Stimulated activated CD8-positive, alpha-beta memory T cell treated with anti-CD3 and anti-CD28 coated beads, Interleukin-7, amount 100 ng/mL, for 4 hours (primary cell): ENCODE measurements around the gene AGAP1.
"Not testable (repeated sequence)": the region's sequence is repeated elsewhere in the genome, so short reads cannot be mapped to it uniquely, and the experiment has no call there.

Source experiments
- DNase-seq, 2 donors: peaks; one replicate each; pipeline ENCODE4 v3.0.0-alpha.2; 2020; ENCODE audit warnings: low read depth in 2 of 2

The AGAP1 gene

DNA sequence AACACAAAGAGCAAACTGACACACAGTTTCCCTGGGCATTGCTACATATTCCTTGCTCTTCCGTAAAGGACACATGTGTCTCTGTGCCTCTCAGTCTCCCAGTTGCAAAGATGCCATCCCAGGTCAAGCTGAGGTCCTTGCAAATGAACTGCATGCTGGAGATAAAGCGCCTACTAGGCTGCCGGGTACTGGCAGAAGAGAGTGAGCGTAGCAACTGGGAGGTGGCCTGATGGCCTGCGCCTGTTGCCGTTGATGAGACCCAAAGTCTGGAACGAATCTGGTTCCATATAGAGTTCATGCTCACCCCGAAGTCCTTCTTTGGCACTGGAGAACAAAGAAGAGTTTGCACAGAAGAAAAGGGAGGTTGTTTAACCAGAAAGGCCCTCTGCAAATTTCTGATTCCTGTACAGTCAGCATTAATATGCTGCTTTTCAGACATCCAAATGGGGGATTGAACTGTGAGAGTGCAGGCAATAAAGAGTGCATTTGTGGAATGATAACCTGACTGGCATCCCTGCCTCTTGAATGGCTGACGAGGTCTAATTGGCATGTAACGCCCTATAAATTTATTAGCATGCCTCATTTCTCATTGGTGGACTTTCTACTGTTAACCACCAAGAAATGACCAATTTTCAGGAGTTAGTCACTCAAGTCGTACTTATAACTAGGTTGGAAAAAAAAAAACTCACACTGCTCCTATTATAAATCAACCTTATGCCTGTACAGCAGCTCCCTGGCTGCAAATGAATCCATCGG lies 595.6 kb downstream of the AGAP1 start:
- no peak for DNase-seq

DNA sequence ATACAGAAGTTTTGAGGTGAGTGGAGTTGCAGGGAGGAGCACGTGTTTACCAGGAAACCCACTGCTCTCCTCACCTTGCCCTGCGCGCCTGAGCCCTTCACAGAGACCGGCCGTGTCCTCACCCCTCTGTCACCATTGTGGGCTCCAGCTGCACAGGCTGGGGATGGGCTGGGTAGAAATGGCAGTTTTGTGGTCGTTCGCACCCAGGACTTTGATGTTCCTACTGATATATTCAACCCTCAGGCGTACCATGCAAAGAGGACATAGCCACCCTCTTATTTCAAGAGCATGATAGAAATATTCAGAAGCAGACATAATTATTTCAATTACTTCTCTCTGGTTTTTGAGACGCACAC lies 596.2 kb downstream of the AGAP1 start:
- no peak for DNase-seq

DNA sequence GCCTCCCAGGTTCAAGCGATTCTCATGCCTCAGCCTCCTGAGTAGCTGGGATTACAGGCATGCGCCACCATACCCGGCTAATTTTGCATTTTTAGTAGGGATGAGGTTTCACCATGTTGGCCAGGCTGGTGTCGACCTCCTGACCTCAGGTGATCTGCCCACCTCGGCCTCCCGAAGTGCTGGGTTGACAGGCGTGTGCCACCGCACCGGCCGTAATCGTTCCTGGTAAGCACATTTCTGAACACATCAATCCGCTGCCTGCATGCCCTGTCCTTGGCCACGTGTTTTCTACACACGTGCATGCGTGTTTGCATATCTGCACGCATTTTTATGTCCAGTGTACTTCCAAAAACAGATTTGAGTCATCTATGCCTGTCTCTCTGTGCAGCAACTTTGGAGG lies 597.0 kb downstream of the AGAP1 start:
- not testable (repeated sequence) for DNase-seq

DNA sequence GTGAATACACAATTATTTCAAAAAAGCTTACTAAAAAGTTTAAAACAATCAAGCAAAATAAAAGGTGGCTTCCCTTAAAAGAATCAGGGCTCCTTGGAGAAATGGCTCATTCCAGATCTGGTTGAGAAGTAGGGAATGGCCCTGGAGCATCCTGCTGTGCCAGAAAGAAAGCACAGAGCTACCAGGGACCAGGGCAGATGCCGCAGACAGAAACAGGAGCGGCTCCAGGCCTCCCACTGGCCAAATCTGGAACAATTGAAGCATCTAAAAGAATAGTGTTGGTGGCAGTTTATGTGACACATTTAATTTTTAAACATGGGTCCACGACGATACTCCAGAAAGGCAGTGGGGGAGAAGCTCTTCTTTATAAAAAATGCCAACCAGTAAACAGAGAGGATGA lies 598.9 kb downstream of the AGAP1 start:
- no peak for DNase-seq

DNA sequence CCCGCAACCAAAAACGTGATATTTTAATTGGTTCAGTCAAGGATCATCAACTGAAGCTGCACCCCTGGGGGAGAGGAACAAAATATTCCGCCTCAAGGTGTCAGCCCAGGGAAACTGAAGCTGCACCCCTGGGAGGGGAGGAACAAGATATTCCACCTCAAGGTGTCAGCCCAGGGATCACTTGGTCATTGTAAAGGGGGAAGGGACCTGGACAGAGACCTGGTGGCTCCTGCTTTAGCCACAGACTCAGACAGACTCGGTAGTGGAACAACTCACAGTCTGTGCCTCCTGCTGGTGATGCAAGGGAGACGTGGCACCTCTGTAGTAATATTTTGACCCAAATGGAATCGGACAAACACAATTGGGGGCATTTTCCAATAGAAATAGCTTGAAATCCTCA lies 599.3 kb downstream of the AGAP1 start:
- DNase-seq = no peak

DNA sequence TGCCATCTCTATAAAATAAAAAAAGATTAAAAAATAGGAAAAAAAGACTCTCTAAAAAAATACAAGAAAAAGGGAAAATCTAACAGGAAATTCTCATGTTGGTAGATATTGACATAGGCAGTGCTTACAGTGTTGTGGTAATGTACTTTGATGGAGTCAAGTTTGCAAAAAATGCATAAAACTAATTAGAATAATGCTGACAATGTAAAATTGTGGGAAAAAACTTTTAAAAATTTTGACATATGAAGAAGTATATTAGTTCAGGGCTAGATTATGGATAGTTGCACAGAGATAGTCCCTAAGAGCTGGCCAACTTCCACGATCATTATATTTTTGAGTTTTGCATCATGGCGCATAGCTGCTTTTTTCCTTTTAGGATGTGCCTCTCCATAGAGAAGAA lies 601.7 kb downstream of the AGAP1 start:
- no peak for DNase-seq

DNA sequence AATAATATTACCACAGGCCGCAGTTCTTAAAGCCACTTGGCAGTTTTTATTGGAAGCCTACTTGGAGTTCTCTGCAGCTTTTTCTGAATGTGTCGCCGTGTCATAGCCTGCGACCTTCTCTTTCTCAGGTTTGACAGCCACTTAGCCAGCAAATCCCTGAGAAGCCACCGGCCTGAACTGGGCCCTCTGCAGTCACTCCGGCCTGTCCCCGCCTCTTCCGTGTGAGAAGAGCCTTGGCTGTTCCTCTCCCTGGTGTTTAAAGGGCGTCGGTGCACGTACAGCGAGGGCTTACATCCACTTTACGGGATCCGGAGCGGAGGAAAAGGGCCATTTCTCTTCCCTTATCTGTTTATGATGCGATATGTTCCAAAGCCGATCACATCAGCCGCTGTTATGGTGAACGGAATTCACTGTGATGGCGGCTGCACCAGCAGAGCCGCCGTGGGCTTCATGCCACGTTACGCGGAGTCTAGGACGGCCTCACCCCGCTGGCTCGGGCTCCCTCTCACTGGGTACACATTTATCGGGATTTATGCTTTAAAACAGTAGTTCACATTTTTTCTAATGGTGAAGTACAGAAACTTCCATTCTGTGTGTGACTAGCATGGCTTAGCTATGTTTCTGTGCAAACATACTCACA lies 607.6 kb downstream of the AGAP1 start:
- no peak for DNase-seq

DNA sequence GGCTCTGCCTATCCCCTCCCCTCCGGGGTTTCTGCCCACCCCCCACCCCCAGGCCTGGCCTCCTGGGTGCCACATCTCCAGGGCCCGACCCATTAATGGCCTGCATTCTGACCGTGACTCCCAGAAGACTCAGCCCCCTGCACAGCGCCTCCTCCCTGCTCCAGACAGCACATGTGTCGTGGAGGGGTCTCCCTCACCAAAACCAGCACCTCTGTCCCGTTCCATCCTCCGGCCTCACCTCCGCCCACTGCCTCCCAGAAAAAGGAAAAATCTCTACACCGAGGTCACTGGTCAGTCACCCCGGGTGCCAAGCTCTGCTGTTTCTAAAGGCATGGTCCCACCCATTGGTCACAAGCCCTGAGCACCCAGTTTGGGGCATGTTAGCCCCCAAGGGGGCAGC lies 609.1 kb downstream of the AGAP1 start:
- DNase-seq = no peak

DNA sequence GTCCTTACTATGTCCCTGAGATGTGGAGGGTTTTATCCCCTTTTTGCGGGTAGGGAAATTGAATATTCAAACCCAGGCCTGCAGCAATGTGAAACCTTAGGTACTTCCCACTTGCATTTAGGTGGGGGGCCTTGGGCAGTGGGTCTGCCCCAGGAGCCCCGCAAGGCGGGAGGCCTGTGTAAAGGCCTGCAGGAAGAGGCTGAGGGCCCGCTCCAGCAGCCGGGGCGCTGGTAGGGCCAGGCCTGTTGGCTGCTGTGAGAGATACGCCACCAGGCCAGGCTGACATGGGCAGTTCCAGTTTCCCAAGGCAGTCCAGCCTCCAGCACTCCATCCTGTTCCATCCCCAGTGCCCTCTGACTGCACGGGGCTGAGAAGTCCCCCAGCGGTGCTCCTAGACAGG lies 610.1 kb downstream of the AGAP1 start:
- no peak for DNase-seq

DNA sequence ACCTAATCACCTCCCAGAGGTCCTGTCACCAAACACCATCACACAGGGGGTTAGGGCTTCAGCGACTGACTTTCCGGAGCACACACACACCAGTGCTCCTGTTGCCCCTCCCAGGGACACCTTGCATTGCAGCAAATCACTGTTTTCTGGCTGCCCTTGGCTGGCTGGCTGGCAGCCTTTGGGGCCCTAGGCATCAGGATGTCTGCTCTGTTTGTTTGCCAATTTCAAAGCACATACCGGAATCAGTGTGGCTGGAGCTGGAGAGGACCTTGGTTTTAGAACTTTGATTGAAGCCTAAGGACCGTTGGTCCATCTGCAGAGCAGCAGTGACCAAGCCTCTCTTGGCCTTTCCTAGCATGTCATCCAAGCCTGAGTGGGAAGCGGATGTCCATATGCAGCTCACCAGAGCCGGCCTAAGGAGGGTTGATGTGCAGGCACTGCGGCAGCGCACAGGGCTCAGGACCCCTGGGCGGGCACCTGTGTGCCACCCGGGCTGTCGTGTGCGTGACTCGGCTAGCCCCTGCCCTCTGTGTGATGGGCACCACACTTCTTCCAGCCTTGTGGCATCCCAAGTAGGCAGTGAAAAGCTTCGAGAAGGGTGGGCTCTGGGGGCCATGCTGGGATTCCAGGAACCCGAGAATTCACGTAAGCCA lies 612.2 kb downstream of the AGAP1 start:
- no peak for DNase-seq

DNA sequence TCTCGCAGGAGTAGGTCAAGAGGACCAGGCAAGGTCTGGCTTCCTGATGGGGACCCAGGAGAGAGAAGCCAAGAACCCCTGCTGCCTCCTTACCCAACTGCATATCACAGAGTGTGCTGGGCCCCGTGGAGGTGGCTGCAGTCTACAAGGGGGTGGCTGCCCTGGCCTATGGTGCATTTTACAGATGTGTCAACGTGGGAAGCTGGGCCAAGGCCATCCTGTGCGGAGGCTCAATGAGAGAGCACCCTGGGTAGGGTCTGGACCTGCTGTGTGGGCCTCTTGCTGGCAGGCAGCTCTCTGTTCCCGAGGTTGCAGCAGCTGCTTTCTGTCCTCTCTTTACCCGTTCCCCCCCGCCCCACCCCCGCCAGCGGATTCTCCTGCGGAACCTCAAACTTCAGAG lies 612.9 kb downstream of the AGAP1 start:
- DNase-seq = no peak

DNA sequence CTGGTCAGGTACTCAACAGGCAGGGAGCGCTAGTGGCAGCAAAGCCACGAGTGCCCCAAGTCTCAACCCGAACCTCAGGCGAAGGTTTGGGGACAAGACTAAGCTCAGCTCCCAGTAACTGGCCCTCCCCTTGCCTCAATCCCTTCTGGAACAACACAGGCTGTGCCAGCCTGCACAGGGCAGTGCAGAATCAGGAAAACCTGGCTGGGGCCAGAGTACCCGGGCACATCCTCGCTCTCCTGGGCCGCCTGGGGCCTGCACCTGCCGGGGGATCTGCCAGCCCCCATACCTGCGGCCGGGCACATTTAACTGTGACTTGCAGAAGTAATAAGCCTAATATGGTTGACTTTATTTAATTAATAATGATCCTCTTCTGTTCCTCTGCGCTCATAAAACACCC lies 613.7 kb downstream of the AGAP1 start:
- no peak for DNase-seq

DNA sequence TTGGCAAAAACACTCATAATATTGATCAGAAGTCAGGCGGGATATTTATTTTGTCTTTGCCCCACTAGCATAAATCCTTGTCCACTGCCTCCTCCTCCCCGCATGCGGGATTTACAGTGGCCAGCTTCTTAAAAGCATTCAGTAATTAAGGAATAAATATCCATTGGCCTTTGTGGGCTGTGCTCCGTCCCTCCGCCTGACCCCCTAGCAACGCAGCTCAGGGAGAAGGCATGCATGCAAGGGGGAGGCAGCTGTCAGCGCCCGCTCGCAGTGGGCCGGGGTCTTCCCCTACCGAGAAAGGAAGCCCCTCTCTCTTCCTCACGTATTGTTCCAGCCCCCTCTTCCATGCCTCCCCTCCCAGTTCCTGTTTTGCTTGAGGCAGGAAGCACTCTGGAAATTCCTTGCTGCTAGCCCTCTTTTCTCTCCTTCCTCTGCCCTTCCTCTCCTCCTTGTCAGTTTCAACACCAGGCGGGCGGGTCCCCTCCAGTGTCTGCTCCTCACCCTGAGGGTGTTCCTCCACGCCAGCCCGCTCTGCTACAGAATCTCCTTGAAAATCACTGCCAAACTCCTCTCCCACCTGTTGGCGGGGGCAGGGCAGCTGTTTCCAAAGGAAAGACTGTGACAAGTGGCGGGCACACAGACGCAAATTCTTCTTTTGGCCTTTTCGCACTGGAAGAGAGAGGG lies 614.2 kb downstream of the AGAP1 start:
- DNase-seq = no peak

DNA sequence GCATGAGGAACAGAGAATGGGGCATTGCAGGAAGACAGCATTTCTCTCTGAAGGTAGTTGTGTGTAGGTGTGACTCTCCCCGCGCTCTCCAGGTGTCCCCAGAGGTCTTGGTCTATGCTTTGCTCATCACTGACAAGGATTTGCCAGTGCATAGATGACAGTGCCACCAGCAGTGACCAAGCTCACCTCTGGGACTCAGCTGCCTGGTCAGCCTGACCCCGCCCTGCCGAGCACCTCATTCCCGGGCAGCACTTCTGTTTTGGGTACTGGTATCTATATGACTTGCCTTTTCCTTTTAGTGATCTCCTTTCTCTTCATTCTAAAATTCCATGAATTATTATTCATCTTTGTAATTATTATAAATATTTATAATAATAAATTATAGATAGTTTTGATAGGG lies 615.2 kb downstream of the AGAP1 start:
- no peak for DNase-seq

DNA sequence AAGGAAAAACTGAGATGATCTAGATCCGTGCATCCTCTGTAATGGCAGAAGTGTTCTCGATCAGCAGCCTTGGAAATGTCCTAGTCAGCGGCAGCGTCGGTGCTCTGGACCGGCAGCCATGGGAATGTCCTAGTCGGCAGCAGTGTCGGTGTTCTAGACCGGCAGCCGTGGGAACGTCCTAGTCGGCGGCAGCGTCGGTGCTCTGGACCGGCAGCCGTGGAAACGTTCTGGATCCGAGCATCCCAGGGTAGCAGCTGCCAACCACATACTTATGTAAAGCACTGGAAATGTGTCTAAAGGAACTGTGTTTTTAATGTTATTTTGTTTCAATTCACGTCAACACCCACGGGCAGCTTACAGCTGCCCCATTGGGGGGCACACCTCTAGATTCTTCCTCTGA lies 615.6 kb downstream of the AGAP1 start:
- no peak for DNase-seq

DNA sequence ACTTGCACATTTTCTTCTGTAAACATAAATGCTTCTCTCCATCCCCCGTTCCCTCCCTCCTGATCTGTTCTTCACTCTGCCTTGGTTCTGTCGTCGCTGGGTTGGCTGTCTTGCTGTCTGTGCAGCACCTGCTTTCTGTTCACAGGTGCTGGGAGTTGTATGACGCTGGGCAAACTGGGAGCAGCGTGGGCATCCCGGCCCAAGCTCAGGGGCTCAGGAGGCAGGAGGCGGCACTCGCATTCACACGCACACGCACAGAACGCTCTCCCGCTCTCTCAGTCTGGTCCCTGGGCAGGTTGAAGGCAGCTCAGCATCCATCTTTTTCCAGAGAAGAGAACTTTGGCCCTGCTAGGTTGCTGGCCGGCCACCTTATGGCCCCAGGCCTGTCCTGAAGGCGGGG lies 618.6 kb downstream of the AGAP1 start:
- no peak for DNase-seq

DNA sequence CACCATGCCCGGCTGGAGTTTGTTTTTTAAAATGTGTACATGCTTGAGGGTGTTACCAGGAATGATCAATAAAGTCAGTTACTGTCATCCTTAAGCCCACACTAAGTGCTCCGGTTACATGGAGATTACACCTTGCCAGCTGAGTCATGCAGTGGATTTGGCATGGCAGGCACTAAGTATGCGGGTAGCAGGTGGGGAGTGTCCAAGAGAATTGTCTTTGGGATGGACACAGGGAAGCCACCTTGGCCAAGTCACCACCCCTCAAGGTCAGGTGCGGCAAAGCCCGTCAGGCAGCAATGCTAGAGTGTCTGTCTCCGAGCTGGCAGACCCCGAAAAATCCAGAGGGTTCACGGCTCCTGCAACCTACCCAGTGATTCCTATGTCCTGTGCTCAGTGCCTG lies 619.6 kb downstream of the AGAP1 start:
- no peak for DNase-seq

DNA sequence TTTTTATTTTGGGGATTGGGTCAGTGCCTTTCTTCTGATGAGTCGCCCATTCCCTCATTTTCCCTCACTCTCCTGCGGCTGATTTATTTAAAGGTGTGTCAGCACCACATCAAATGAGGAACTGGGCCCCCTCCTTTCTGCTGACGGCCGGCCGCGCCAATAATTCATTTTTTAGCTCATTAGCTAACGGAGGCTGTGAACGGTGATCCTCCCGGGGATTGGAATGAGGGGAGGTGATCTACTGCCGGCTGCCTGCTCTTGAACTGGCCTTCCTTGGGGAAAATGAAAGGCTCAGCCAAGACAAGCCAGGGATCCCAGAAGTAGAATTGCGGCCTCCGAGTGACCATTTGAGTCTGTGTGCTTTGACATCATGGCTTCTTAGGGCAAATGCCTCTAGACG lies 620.1 kb downstream of the AGAP1 start:
- DNase-seq = no peak

DNA sequence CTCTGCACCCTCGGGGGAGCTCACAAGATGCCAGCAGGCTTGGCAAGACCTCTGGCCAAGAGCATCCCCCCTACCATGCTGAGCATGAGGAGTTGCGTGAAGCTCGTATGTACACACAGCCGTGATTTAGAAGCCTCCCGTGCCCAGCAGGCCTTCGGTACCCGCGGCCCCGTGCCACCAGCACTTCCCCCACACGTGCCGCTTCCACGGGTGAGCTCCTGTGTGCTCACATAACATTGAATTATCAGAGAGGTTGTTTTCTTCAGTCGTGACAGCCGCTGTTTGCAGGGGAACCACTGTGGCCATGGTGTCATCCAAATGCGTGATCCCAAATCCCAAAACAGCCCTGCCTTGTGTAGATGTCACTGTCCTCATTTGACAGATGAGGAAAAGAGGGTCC lies 621.1 kb downstream of the AGAP1 start:
- no peak for DNase-seq

DNA sequence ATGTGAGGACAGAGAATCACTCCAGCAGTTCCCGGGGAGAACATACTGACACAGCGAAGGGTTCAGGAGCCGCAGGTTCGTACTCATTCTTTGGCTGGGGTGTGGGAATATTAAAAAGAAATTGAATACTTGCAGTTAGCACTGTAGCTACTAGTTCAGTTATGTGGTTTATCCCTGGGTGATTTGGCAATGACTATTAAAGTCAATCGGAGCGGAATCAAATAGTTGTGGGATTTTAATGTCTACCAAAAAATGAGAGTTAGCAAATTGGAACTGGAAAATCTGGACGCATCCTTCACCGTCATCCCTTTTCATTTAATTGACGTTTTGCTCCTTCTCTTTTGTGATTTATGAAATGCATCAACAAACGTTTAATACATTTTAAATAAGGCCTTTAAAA lies 623.6 kb downstream of the AGAP1 start:
- DNase-seq = no peak

DNA sequence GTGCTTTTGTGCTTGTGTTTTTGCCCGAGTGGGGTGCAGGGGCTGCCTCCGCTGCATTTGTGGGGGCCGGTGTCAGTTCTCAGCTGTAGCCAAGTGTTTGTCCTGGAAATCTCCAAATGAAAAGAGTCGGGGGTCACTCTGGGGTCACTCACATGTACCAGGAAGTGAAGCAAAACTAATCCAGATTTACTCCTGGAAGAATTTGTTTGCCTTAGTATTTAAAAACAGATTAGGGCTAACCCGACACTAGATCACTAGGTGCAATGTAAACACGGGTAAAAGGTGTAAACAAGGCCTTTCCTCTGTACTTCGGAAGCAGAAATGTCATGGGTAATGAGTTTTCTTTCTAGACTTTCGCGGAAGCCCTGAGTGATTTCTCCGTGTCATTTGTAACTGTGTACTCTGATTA lies 624.0 kb downstream of the AGAP1 start:
- no peak for DNase-seq

DNA sequence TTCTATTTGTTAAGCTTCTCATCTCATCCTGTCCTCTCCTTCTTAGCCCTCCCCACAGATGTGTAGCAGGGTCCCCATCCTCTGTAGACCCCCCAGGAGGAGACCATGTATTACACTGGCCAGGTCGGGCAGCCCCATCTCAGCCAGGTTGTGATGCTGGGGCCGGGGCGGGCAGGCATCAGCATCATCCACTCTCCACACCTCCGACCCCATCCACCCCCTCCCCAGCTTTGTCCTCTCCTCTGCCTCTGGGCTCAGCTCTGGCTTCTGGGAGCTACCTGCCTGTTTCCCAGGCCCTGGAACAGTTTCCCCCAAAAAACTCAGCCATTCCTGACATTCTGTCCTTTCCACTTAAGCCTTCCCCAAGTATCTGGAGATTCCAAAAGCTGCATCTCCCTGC lies 625.2 kb downstream of the AGAP1 start:
- DNase-seq = no peak

DNA sequence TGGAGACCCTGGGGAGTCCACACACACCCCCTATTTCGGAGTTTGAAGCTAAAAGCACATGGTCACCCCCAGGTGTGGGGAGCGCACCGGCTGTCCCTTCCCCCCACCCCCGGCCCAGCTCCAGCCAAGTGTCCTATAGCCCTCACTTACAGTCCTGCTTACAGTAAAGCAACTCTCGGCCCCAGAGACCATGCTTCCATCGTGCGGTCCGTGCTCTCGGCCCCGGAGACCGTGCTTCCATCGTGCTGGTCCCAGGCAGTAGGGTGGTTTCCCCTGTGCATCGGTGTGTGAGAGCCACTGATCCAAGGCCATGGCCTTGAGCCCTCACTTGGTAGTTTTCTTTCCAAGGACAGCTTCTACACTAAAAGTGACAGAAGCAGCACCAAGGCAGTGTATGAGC lies 625.6 kb downstream of the AGAP1 start:
- no peak for DNase-seq
